ENCODE data around the gene FUT6. TPM values are rescaled to one million over a fixed set of nuclear protein-coding genes. Genes with fewer than 3 reads are reported as not detected.

The FUT6 gene
- total and polyA plus RNA-seq, 2 donors (not counting 1 experiment from before 2014, with no cell fraction given), result not detected

DNA sequence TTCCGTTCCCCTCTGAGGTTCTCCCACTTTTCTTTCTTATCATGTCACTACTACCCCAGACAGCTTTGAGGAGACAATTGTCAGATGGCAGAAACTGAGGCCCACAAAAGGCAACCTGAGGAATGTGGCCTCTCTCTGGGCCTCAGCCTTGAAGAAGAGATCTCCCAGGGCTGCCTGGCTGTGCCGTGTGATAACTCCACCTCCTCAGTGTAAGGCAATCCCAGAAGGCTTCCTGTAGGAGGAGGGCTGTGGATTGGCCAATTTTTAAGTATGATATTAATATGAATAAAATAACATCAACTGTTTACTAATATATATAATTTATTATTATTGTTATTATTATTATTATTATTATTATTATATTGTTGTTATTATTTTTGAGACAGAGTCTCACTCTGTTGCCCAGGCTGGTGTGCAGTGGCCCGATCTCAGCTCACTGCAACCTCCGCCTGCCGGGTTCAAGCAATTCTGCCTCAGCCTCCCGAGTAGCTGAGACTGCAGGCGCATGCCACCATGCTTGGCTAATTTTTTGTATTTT, 44.1 kb downstream of the FUT6 start:
- no peak overlapping the region for H3K27ac ChIP-seq (ENCODE audit: insufficient read depth, low read length)
- H3K27me3 ChIP-seq (ENCODE audit: control insufficient read depth, insufficient read depth, low read length), result peaks cover 5% of the 10 kb centered on the region
- H3K4me1 ChIP-seq (ENCODE audit: control insufficient read depth, extremely low read depth, insufficient read depth, low read length), result no peaks in the 10 kb centered on the region
- no peaks in the 10 kb centered on the region for H4K20me1 ChIP-seq (ENCODE audit: control insufficient read depth, extremely low read depth, insufficient read depth, low read length)
- no peaks in the 10 kb centered on the region for H3K36me3 ChIP-seq (ENCODE audit: control insufficient read depth, insufficient read depth, low read length)
- no peak for DNase-seq (ENCODE audit: low read depth in 2 of 2)
- no peak overlapping the region for H3K4me3 ChIP-seq (replicated peaks in 1 of 4; ENCODE audit: control extremely low read depth in 1 of 4, insufficient read depth in 1 of 4, low read depth in 3 of 4, low read length in 4 of 4)
- no peak overlapping the region for H2AFZ ChIP-seq (ENCODE audit: low read length)
- no peak overlapping the region for H3K9ac ChIP-seq (ENCODE audit: insufficient read depth, low read length)
- H3K9me3 ChIP-seq (ENCODE audit: control insufficient read depth, insufficient read depth, low read depth, low read length), result no peaks in the 10 kb centered on the region
- TF ChIP-seq EZH2 (IDR thresholded peaks at IDR 0.05; ENCODE audit: low read length, missing control alignments), result no peak
- TF ChIP-seq, protein P1, sequence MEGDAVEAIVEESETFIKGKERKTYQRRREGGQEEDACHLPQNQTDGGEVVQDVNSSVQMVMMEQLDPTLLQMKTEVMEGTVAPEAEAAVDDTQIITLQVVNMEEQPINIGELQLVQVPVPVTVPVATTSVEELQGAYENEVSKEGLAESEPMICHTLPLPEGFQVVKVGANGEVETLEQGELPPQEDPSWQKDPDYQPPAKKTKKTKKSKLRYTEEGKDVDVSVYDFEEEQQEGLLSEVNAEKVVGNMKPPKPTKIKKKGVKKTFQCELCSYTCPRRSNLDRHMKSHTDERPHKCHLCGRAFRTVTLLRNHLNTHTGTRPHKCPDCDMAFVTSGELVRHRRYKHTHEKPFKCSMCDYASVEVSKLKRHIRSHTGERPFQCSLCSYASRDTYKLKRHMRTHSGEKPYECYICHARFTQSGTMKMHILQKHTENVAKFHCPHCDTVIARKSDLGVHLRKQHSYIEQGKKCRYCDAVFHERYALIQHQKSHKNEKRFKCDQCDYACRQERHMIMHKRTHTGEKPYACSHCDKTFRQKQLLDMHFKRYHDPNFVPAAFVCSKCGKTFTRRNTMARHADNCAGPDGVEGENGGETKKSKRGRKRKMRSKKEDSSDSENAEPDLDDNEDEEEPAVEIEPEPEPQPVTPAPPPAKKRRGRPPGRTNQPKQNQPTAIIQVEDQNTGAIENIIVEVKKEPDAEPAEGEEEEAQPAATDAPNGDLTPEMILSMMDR (conservative IDR thresholded peaks at IDR 0.05 in 1 of 2, IDR thresholded peaks at IDR 0.05 in 1 of 2; ENCODE audit: low read depth in 1 of 2, low read length in 2 of 2), result no peak
- H3K79me2 ChIP-seq (ENCODE audit: control insufficient read depth, insufficient read depth, low read length), result no peaks in the 10 kb centered on the region
- no peak overlapping the region for H3K4me2 ChIP-seq (ENCODE audit: extremely low read depth, insufficient read depth, low read length)

DNA sequence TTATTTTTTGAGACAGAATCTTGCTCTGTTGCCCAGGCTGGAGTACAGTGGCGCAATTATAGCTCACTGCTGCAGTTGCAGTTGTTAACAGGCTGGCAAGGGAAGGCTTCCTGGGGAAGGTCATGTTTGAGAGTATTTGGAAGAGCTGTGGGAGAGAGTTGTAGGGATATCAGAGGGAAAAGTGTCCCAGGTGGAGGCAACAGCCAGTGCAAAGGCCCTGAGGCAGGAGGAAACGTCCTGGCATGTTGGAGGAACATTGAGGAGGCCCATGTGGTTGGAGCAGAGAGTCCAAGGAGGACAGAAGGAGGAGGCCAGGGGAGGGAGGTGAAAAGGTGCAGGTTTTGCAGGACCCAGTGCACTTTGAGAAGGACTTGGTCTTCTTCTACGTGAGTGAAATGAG, 46.3 kb downstream of the FUT6 start:
- Histone ChIP-seq H4K20me1 (ENCODE audit: control insufficient read depth, extremely low read depth, insufficient read depth, low read length) (no peaks in the 10 kb centered on the region), H3K4me1 (ENCODE audit: control insufficient read depth, extremely low read depth, insufficient read depth, low read length) (peaks cover 4% of the 10 kb centered on the region), H3K9ac (ENCODE audit: insufficient read depth, low read length) (no peak overlapping the region), H3K79me2 (ENCODE audit: control insufficient read depth, insufficient read depth, low read length) (peaks cover 6% of the 10 kb centered on the region), H3K36me3 (ENCODE audit: control insufficient read depth, insufficient read depth, low read length) (peaks cover 14% of the 10 kb centered on the region), H3K4me2 (ENCODE audit: extremely low read depth, insufficient read depth, low read length) (no peak overlapping the region), H3K27ac (ENCODE audit: insufficient read depth, low read length) (no peak overlapping the region), H3K9me3 (ENCODE audit: control insufficient read depth, insufficient read depth, low read depth, low read length) (no peaks in the 10 kb centered on the region), H3K4me3 (replicated peaks in 1 of 4; ENCODE audit: control extremely low read depth in 1 of 4, insufficient read depth in 1 of 4, low read depth in 3 of 4, low read length in 4 of 4) (no peak overlapping the region), H3K27me3 (ENCODE audit: control insufficient read depth, insufficient read depth, low read length) (no peaks in the 10 kb centered on the region), H2AFZ (ENCODE audit: low read length) (no peak overlapping the region)
- no peak for TF ChIP-seq EZH2 (IDR thresholded peaks at IDR 0.05; ENCODE audit: low read length, missing control alignments)
- TF ChIP-seq, protein P1 (conservative IDR thresholded peaks at IDR 0.05 in 1 of 2, IDR thresholded peaks at IDR 0.05 in 1 of 2; ENCODE audit: low read depth in 1 of 2, low read length in 2 of 2), result no peak
- DNase-seq (ENCODE audit: low read depth in 2 of 2), result no peak

DNA sequence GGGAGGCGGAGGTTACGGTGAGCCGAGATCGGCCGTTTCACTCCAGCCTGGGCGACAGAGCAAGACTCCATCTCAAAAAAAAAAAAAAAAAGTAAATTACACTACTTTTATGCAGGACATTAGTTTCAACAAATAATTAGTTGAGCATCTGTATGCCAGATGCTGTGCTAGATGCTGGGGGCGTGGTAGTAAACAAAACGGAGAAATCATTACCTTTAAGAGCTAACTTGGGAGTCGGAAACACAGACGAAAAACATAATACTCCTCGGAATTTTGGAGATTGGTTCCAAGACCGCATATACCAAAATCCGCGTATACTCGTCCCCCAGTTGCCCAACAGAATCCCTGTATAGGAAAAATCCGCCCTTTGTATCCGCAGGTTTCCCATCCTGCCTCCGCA, 47.3 kb downstream of the FUT6 start:
- H3K36me3 ChIP-seq (ENCODE audit: control insufficient read depth, insufficient read depth, low read length), result peaks cover 22% of the 10 kb centered on the region
- no peaks in the 10 kb centered on the region for H4K20me1 ChIP-seq (ENCODE audit: control insufficient read depth, extremely low read depth, insufficient read depth, low read length)
- no peaks in the 10 kb centered on the region for H3K9me3 ChIP-seq (ENCODE audit: control insufficient read depth, insufficient read depth, low read depth, low read length)
- H3K79me2 ChIP-seq (ENCODE audit: control insufficient read depth, insufficient read depth, low read length), result peaks cover 6% of the 10 kb centered on the region
- DNase-seq (ENCODE audit: low read depth in 2 of 2), result no peak
- no peak overlapping the region for H3K4me3 ChIP-seq (replicated peaks in 1 of 4; ENCODE audit: control extremely low read depth in 1 of 4, insufficient read depth in 1 of 4, low read depth in 3 of 4, low read length in 4 of 4)
- no peak overlapping the region for H2AFZ ChIP-seq (ENCODE audit: low read length)
- no peaks in the 10 kb centered on the region for H3K27me3 ChIP-seq (ENCODE audit: control insufficient read depth, insufficient read depth, low read length)
- no peak overlapping the region for H3K9ac ChIP-seq (ENCODE audit: insufficient read depth, low read length)
- no peak overlapping the region for H3K27ac ChIP-seq (ENCODE audit: insufficient read depth, low read length)
- peaks cover 4% of the 10 kb centered on the region for H3K4me1 ChIP-seq (ENCODE audit: control insufficient read depth, extremely low read depth, insufficient read depth, low read length)
- H3K4me2 ChIP-seq (ENCODE audit: extremely low read depth, insufficient read depth, low read length), result no peak overlapping the region
- TF ChIP-seq, protein P1 (conservative IDR thresholded peaks at IDR 0.05 in 1 of 2, IDR thresholded peaks at IDR 0.05 in 1 of 2; ENCODE audit: low read depth in 1 of 2, low read length in 2 of 2), result no peak
- no peak for TF ChIP-seq EZH2 (IDR thresholded peaks at IDR 0.05; ENCODE audit: low read length, missing control alignments)
